ENCODE data around the gene AMBRA1. TPM values are rescaled to one million over a fixed set of nuclear protein-coding genes. Genes with fewer than 3 reads are reported as not detected.

AMBRA1 gene
- total and polyA plus RNA-seq, 2 donors from 2014 or later, result 8.0 to 32.6 TPM

GRCh38 chr11:46417711-46418110 lies 176.1 kb downstream of the AMBRA1 start:
- intact Hi-C loops (cut with DNase I), result no loop called here
- no peak for FAIRE-seq
- Histone ChIP-seq H3K27ac (ENCODE audit: low read depth in 2 of 2, low read length in 2 of 2) (no peak overlapping the region), H3K9me3 (ENCODE audit: control insufficient read depth in 2 of 3, insufficient read depth in 1 of 3, low read length in 3 of 3) (no peaks in the 10 kb centered on the region), H3K36me3 (ENCODE audit: control insufficient read depth in 2 of 3, insufficient read depth in 3 of 3, low read length in 3 of 3) (peaks cover 2 to 39% (median 26%) of the 10 kb centered on the region in 3 donors), H3K4me3 (ENCODE audit: low read length in 3 of 3) (no peak overlapping the region), H3K4me1 (ENCODE audit: control insufficient read depth in 2 of 3, insufficient read depth in 2 of 3, low read depth in 1 of 3, low read length in 3 of 3) (no peaks in the 10 kb centered on the region), H3K9ac (ENCODE audit: low read length in 3 of 3) (no peak overlapping the region), H3K27me3 (ENCODE audit: control insufficient read depth, insufficient read depth, low read length) (no peaks in the 10 kb centered on the region)
- DNase-seq, result peak in 1 of 5 donors; percentile 26
- TF ChIP-seq CTCF (IDR thresholded peaks at IDR 0.05; ENCODE audit: borderline replicate concordance, extremely low read depth, insufficient read depth), result no peak

GRCh38 chr11:46414879-46415278 lies 178.9 kb downstream of the AMBRA1 start:
- DNase-seq, result no peak
- Histone ChIP-seq H3K9me3 (ENCODE audit: control insufficient read depth in 2 of 3, insufficient read depth in 1 of 3, low read length in 3 of 3) (no peaks in the 10 kb centered on the region), H3K36me3 (ENCODE audit: control insufficient read depth in 2 of 3, insufficient read depth in 3 of 3, low read length in 3 of 3) (peaks cover 2 to 33% (median 18%) of the 10 kb centered on the region in 3 donors), H3K27me3 (ENCODE audit: control insufficient read depth, insufficient read depth, low read length) (no peaks in the 10 kb centered on the region), H3K4me3 (ENCODE audit: low read length in 3 of 3) (no peak overlapping the region), H3K4me1 (ENCODE audit: control insufficient read depth in 2 of 3, insufficient read depth in 2 of 3, low read depth in 1 of 3, low read length in 3 of 3) (no peaks in the 10 kb centered on the region), H3K27ac (ENCODE audit: low read depth in 2 of 2, low read length in 2 of 2) (no peak overlapping the region), H3K9ac (ENCODE audit: low read length in 3 of 3) (no peak overlapping the region)
- FAIRE-seq, result no peak
- intact Hi-C loops (cut with DNase I), result no loop called here
- no peak for TF ChIP-seq CTCF (IDR thresholded peaks at IDR 0.05; ENCODE audit: borderline replicate concordance, extremely low read depth, insufficient read depth)

GRCh38 chr11:46414466-46414796 lies 179.4 kb downstream of the AMBRA1 start:
- DNase-seq, result no peak
- H3K4me1 ChIP-seq (ENCODE audit: control insufficient read depth in 2 of 3, insufficient read depth in 2 of 3, low read depth in 1 of 3, low read length in 3 of 3), result no peaks in the 10 kb centered on the region
- H3K27me3 ChIP-seq (ENCODE audit: control insufficient read depth, insufficient read depth, low read length), result no peaks in the 10 kb centered on the region
- FAIRE-seq, result no peak
- no peak for TF ChIP-seq CTCF (IDR thresholded peaks at IDR 0.05; ENCODE audit: borderline replicate concordance, extremely low read depth, insufficient read depth)
- H3K9ac ChIP-seq (ENCODE audit: low read length in 3 of 3), result no peak overlapping the region
- intact Hi-C loops (cut with DNase I), result no loop called here
- no peak overlapping the region for H3K4me3 ChIP-seq (ENCODE audit: low read length in 3 of 3)
- H3K36me3 ChIP-seq (ENCODE audit: control insufficient read depth in 2 of 3, insufficient read depth in 3 of 3, low read length in 3 of 3), result peaks cover 2 to 33% (median 22%) of the 10 kb centered on the region in 3 donors
- no peak overlapping the region for H3K27ac ChIP-seq (ENCODE audit: low read depth in 2 of 2, low read length in 2 of 2)
- no peaks in the 10 kb centered on the region for H3K9me3 ChIP-seq (ENCODE audit: control insufficient read depth in 2 of 3, insufficient read depth in 1 of 3, low read length in 3 of 3)
